SU-DHL-6 (cell line): Measurements from ENCODE around the gene SURF6.

ENCODE experiments used
- EZH2phosphoT487 ChIP-seq: fragments of 200-600 bp; sonication (generic), shearing (Covaris generic); conservative IDR thresholded peaks from 2 replicates; pipeline ENCODE4 v1.6.1; 2018; ENCODE audit warnings: mild to moderate bottlenecking, antibody characterized with exemption, low read length, moderate library complexity, mixed read lengths
- TF ChIP-seq, protein P1 (sequence below): fragments of 200-600 bp; sonication (generic); IDR thresholded peaks from one replicate; pipeline ENCODE4 v1.5.1; 2017; ENCODE audit warnings: antibody characterized with exemption, mild to moderate bottlenecking, low read length, moderate library complexity; ENCODE audit not compliant: insufficient read depth, poor library complexity, severe bottlenecking

DNA sequence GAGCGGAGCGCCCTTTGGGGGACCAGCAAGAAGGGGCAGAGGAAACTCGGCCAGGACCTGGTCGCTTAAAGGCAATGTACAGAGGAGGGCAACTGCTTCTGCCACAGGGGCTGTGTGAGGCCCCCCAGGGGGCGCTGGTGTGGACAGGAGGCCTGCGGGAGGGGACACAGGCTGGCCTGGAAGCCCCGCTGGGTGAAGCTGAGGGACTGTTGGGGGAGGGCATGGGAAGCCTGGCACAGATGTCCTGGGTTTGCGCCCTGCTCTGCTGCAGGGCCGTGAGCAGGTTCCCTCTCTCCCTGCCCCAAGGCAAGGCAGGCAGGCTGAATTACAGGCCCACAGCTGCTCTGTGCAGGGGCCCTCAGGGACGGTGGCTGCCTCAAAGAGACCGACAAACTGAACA lies 6.6 kb upstream of the SURF6 start:
- TF ChIP-seq, protein P1, sequence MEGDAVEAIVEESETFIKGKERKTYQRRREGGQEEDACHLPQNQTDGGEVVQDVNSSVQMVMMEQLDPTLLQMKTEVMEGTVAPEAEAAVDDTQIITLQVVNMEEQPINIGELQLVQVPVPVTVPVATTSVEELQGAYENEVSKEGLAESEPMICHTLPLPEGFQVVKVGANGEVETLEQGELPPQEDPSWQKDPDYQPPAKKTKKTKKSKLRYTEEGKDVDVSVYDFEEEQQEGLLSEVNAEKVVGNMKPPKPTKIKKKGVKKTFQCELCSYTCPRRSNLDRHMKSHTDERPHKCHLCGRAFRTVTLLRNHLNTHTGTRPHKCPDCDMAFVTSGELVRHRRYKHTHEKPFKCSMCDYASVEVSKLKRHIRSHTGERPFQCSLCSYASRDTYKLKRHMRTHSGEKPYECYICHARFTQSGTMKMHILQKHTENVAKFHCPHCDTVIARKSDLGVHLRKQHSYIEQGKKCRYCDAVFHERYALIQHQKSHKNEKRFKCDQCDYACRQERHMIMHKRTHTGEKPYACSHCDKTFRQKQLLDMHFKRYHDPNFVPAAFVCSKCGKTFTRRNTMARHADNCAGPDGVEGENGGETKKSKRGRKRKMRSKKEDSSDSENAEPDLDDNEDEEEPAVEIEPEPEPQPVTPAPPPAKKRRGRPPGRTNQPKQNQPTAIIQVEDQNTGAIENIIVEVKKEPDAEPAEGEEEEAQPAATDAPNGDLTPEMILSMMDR: no peak
- TF ChIP-seq EZH2phosphoT487: no peak
